Activated CD8-positive, alpha-beta T cell treated with anti-CD3 and anti-CD28 coated beads for 36 hours (primary cell): ENCODE measurements around the gene FRY. TPM values are rescaled to one million over a fixed set of nuclear protein-coding genes. Genes with fewer than 3 reads are reported as not detected.

Experiments used
- ATAC-seq: fragments of 200-7000 bp; cut with Tn5 transposase; one replicate; pipeline ENCODE4 v1.10.0; 2021; ENCODE audit warnings: mild to moderate bottlenecking, moderate library complexity
- CTCF ChIA-PET: fragments of 350-600 bp; sonication (Branson Sonifier 250); formaldehyde crosslinking; loops from one replicate; lab custom pipeline; 2021; ENCODE audit warnings: antibody characterized with exemption; lab: Charles Lee
- POLR2A ChIA-PET: fragments of 350-600 bp; sonication (Branson Sonifier 250); formaldehyde crosslinking; loops from one replicate; lab custom pipeline; 2021; ENCODE audit warnings: antibody characterized with exemption; lab: Charles Lee
- DNase-seq: peaks from one replicate; pipeline ENCODE4 v3.0.0-alpha.2; 2020
- H3K27ac Mint-ChIP-seq: one replicate; pipeline ENCODE4 v1.8.0; 2021; ENCODE audit warnings: mild to moderate bottlenecking, mixed read lengths
- H3K27me3 Mint-ChIP-seq: one replicate; pipeline ENCODE4 v1.8.0; 2021; ENCODE audit warnings: mixed read lengths
- H3K36me3 Mint-ChIP-seq: one replicate; pipeline ENCODE4 v1.8.0; 2021; ENCODE audit warnings: low read depth, mixed read lengths
- H3K4me1 Mint-ChIP-seq: one replicate; pipeline ENCODE4 v1.8.0; 2021; ENCODE audit warnings: low read depth, mixed read lengths
- H3K4me3 Mint-ChIP-seq: one replicate; pipeline ENCODE4 v1.8.0; 2021; ENCODE audit warnings: mild to moderate bottlenecking, moderate library complexity, mixed read lengths
- H3K9me3 Mint-ChIP-seq: one replicate; pipeline ENCODE4 v1.8.0; 2021; ENCODE audit warnings: mixed read lengths
- intact Hi-C: fragments of 100-400 bp; cut with micrococcal nuclease; formaldehyde crosslinking; loops from one replicate; pipeline ENCODE4 v1.10.0; 2022
- total RNA-seq, 2 experiments: library from RNA; stranded (reverse); gene quantifications; one replicate each; pipeline ENCODE4 v1.2.3, GENCODE V29; 2021
- TF ChIP-seq, protein P1 (sequence below): fragments of 200-600 bp; IDR thresholded peaks from one replicate; pipeline ENCODE4 v1.8.0; 2022; ENCODE audit warnings: antibody characterized with exemption, mild to moderate bottlenecking

FRY gene
- total RNA-seq, 2 experiments from 2014 or later, result 0.58 to 0.68 TPM

- intact Hi-C loops, result no loop called here
- ChIA-PET POLR2A (interaction anchor here (3.0 kb wide), 1 partner anchor 13 kb away, joined by 7 read pairs; no protein-coding TSS in a partner anchor), CTCF (interaction anchor here (0.9 to 1.1 kb wide), 2 partner anchors 14 kb away, joined by 3 to 4 read pairs; no protein-coding TSS in a partner anchor)
- Mint-ChIP-seq H3K9me3 (no peaks in the 10 kb centered on the region), H3K4me1 (peaks cover 2% of the 10 kb centered on the region), H3K36me3 (no peaks in the 10 kb centered on the region), H3K27ac (no peak overlapping the region), H3K4me3 (no peak overlapping the region), H3K27me3 (peaks cover 2% of the 10 kb centered on the region)
- ATAC-seq, result no peak
- TF ChIP-seq, protein P1, sequence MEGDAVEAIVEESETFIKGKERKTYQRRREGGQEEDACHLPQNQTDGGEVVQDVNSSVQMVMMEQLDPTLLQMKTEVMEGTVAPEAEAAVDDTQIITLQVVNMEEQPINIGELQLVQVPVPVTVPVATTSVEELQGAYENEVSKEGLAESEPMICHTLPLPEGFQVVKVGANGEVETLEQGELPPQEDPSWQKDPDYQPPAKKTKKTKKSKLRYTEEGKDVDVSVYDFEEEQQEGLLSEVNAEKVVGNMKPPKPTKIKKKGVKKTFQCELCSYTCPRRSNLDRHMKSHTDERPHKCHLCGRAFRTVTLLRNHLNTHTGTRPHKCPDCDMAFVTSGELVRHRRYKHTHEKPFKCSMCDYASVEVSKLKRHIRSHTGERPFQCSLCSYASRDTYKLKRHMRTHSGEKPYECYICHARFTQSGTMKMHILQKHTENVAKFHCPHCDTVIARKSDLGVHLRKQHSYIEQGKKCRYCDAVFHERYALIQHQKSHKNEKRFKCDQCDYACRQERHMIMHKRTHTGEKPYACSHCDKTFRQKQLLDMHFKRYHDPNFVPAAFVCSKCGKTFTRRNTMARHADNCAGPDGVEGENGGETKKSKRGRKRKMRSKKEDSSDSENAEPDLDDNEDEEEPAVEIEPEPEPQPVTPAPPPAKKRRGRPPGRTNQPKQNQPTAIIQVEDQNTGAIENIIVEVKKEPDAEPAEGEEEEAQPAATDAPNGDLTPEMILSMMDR, result no peak
- DNase-seq, result no peak
Observed at GRCh38 chr13:32282096-32282711, 250.6 kb downstream of the FRY start.

- Mint-ChIP-seq H3K4me3 (no peak overlapping the region), H3K36me3 (no peaks in the 10 kb centered on the region), H3K27me3 (no peaks in the 10 kb centered on the region), H3K4me1 (no peaks in the 10 kb centered on the region), H3K9me3 (no peaks in the 10 kb centered on the region), H3K27ac (no peak overlapping the region)
- DNase-seq (no peak), ATAC-seq (no peak)
- CTCF ChIA-PET, result interaction anchor here (0.6 to 2.0 kb wide), 5 partner anchors 15 to 375 kb away, joined by 3 to 4 read pairs (median 3); no protein-coding TSS in a partner anchor
- intact Hi-C loops, result no loop called here
- TF ChIP-seq, protein P1, result no peak
- POLR2A ChIA-PET, result no interaction called here
Observed at GRCh38 chr13:32284927-32285632, 253.5 kb downstream of the FRY start.

GRCh38 chr13:32285633-32285965 is 254.0 kb downstream of the FRY start:
- TF ChIP-seq, protein P1, result no peak
- Mint-ChIP-seq H3K27ac (no peak overlapping the region), H3K36me3 (no peaks in the 10 kb centered on the region), H3K27me3 (no peaks in the 10 kb centered on the region), H3K4me3 (no peak overlapping the region), H3K4me1 (no peaks in the 10 kb centered on the region), H3K9me3 (no peaks in the 10 kb centered on the region)
- CTCF ChIA-PET, result interaction anchor here (0.6 to 2.0 kb wide), 3 partner anchors 24 to 376 kb away, joined by 3 to 4 read pairs (median 3); no protein-coding TSS in a partner anchor
- no peak for DNase-seq
- POLR2A ChIA-PET, result no interaction called here
- intact Hi-C loops, result no loop called here
- ATAC-seq, result no peak

DNA sequence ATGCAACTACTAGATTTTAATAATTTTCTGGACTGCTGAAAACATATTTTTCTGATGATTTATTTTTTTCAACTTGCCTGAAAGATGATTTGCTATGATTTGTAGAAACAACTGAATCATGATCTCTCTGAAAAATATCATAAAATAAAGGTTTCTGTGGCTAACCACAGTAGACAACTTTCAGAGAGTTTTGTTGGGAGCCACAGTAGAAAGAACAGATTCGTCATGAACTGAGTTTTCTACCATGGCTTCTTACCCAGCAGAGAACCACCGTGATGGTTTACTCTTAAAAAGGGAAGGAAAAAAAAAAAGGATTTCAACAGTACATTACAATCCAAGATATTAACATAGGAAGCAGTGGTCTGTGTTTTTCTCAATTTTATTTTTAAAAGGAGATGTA is 265.6 kb downstream of the FRY start:
- intact Hi-C loops, result no loop called here
- ChIA-PET CTCF (interaction anchor here (1.4 kb wide), 1 partner anchor 50 kb away, joined by 3 read pairs; no protein-coding TSS in a partner anchor), POLR2A (no interaction called here)
- H3K9me3 Mint-ChIP-seq, result no peaks in the 10 kb centered on the region
- H3K36me3 Mint-ChIP-seq, result no peaks in the 10 kb centered on the region
- peaks cover 9% of the 10 kb centered on the region for H3K4me1 Mint-ChIP-seq
- H3K27ac Mint-ChIP-seq, result no peak overlapping the region
- TF ChIP-seq, protein P1, result no peak
- no peak overlapping the region for H3K4me3 Mint-ChIP-seq
- H3K27me3 Mint-ChIP-seq, result peaks cover 19% of the 10 kb centered on the region
- ATAC-seq, result peak; percentile 55
- no peak for DNase-seq

GRCh38 chr13:32298695-32299094 is 267.1 kb downstream of the FRY start:
- Mint-ChIP-seq H3K9me3 (no peaks in the 10 kb centered on the region), H3K36me3 (no peaks in the 10 kb centered on the region), H3K4me3 (no peak overlapping the region), H3K27me3 (peaks cover 19% of the 10 kb centered on the region), H3K27ac (no peak overlapping the region), H3K4me1 (peaks cover 9% of the 10 kb centered on the region)
- ChIA-PET POLR2A (interaction anchor here (1.8 kb wide), 1 partner anchor 16 kb away, joined by 6 read pairs; the partner anchor contains the start of genes BRCA2 and ZAR1L), CTCF (no interaction called here)
- no peak for DNase-seq
- intact Hi-C loops, result no loop called here
- no peak for ATAC-seq
- TF ChIP-seq, protein P1, result no peak
